ENCODE data around the gene PGS1.

DNA sequence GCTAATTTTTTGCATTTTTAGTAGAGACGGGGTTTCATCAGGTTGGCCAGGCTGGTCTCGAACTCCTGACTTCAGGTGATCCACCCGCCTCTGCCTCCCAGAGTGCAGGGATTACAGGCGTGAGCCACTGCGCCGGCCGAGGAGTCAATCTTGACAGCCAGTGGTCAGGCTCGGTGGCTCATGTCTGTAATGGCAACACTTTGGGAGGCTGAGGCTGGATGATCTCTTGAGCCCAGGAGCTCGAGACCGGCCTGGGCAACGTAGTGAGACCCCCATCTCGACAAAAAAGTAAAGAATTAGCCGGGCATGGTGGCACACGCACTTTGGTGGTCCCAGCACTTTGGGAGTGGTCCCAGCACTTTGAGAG, 608 bp upstream of the PGS1 start:
- TF ChIP-seq RAD21 (IDR thresholded peaks at IDR 0.05; ENCODE audit: low read depth) = no peak
- TF ChIP-seq CEBPB (IDR thresholded peaks at IDR 0.05) = no peak
- TF ChIP-seq, protein P1, sequence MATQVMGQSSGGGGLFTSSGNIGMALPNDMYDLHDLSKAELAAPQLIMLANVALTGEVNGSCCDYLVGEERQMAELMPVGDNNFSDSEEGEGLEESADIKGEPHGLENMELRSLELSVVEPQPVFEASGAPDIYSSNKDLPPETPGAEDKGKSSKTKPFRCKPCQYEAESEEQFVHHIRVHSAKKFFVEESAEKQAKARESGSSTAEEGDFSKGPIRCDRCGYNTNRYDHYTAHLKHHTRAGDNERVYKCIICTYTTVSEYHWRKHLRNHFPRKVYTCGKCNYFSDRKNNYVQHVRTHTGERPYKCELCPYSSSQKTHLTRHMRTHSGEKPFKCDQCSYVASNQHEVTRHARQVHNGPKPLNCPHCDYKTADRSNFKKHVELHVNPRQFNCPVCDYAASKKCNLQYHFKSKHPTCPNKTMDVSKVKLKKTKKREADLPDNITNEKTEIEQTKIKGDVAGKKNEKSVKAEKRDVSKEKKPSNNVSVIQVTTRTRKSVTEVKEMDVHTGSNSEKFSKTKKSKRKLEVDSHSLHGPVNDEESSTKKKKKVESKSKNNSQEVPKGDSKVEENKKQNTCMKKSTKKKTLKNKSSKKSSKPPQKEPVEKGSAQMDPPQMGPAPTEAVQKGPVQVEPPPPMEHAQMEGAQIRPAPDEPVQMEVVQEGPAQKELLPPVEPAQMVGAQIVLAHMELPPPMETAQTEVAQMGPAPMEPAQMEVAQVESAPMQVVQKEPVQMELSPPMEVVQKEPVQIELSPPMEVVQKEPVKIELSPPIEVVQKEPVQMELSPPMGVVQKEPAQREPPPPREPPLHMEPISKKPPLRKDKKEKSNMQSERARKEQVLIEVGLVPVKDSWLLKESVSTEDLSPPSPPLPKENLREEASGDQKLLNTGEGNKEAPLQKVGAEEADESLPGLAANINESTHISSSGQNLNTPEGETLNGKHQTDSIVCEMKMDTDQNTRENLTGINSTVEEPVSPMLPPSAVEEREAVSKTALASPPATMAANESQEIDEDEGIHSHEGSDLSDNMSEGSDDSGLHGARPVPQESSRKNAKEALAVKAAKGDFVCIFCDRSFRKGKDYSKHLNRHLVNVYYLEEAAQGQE (IDR thresholded peaks at IDR 0.05; ENCODE audit: low read depth) = no peak
- no peak for TF ChIP-seq EP300 (IDR thresholded peaks at IDR 0.05; ENCODE audit: borderline replicate concordance)
- TF ChIP-seq EGR1 (IDR thresholded peaks at IDR 0.05) = no peak
- TF ChIP-seq CREB1 (IDR thresholded peaks at IDR 0.05; ENCODE audit: low read depth) = no peak
- no peak for TF ChIP-seq ZBTB7A (IDR thresholded peaks at IDR 0.05; ENCODE audit: low read depth)
- no peak for TF ChIP-seq FOXM1 (IDR thresholded peaks at IDR 0.05; ENCODE audit: borderline replicate concordance, low read depth)
- no peak for TF ChIP-seq USF1 (IDR thresholded peaks at IDR 0.05)
- TF ChIP-seq TAF1 (IDR thresholded peaks at IDR 0.05; ENCODE audit: low read depth) = no peak
- TF ChIP-seq MAX (IDR thresholded peaks at IDR 0.05) = no peak
- no peak for TF ChIP-seq TCF12 (IDR thresholded peaks at IDR 0.05; ENCODE audit: low read depth)
- TF ChIP-seq YY1 (IDR thresholded peaks at IDR 0.05; ENCODE audit: low read depth) = no peak
- TF ChIP-seq TEAD4 (IDR thresholded peaks at IDR 0.05) = no peak
